Vagina (tissue), 2 donors: ENCODE data around the gene USP21. TPM values are rescaled to one million over a fixed set of nuclear protein-coding genes. Genes with fewer than 3 reads are reported as not detected.

Experiments
- DNase-seq, 2 donors: peaks; one replicate each; pipeline ENCODE4 v3.0.0-alpha.2; 2017; ENCODE audit errors: extremely low spot score in 2 of 2
- H3K27ac ChIP-seq: fragments of 200-600 bp; sonication (generic); one replicate; pipeline ENCODE4 v1.5.1; 2019
- H3K27me3 ChIP-seq: fragments of 200-600 bp; sonication (generic); one replicate; pipeline ENCODE4 v1.5.1; 2019
- H3K36me3 ChIP-seq, 2 donors: fragments of 200-600 bp; sonication (generic); one replicate each; pipeline ENCODE4 v1.5.1; 2017 to 2019
- H3K4me1 ChIP-seq: fragments of 200-600 bp; sonication (generic); one replicate; pipeline ENCODE4 v1.5.1; 2019
- H3K4me3 ChIP-seq, 2 donors: fragments of 200-600 bp; sonication (generic); 1 replicate in 1 of 2; 2 replicates in 1 of 2; pipeline ENCODE4 v1.5.1; 2016 to 2019
- H3K9me3 ChIP-seq: fragments of 200-600 bp; sonication (generic); one replicate; pipeline ENCODE4 v1.5.1; 2019
- POLR2A ChIP-seq, 2 donors: fragments of 450-650 bp; IDR thresholded peaks; one replicate each; pipeline ENCODE4 v1.6.1; 2017; ENCODE audit warnings: antibody characterized with exemption in 2 of 2, mild to moderate bottlenecking in 2 of 2, moderate library complexity in 2 of 2
- POLR2AphosphoS5 ChIP-seq, 2 donors: sonication (generic); formaldehyde crosslinking; IDR thresholded peaks; one replicate each; pipeline ENCODE4 v1.9.0; 2017; ENCODE audit warnings: antibody characterized with exemption in 2 of 2, mild to moderate bottlenecking in 2 of 2, low read depth in 1 of 2; ENCODE audit not compliant: insufficient read depth in 1 of 2
- intact Hi-C: fragments of 100-400 bp; cut with DNase I; formaldehyde crosslinking; loops from one replicate; pipeline ENCODE4 v1.15.1; 2023
- total RNA-seq: library from RNA; depleted of rRNA; stranded (reverse); fragments of >200 nt; gene quantifications from one replicate; pipeline ENCODE4 v1.2.3, GENCODE V29; 2016
- TF ChIP-seq, protein P1 (sequence below), 3 experiments: fragments of 450-650 bp in 2 of 3; fragments of 200-600 bp in 1 of 3; sonication (generic) in 1 of 3; IDR thresholded peaks; one replicate each; pipeline ENCODE4 v1.5.1; 2017 to 2019; ENCODE audit warnings: antibody characterized with exemption in 3 of 3, mild to moderate bottlenecking in 2 of 3, moderate library complexity in 2 of 3

The USP21 gene
- total RNA-seq, 1 donor from 2014 or later: 19.4 TPM

DNA sequence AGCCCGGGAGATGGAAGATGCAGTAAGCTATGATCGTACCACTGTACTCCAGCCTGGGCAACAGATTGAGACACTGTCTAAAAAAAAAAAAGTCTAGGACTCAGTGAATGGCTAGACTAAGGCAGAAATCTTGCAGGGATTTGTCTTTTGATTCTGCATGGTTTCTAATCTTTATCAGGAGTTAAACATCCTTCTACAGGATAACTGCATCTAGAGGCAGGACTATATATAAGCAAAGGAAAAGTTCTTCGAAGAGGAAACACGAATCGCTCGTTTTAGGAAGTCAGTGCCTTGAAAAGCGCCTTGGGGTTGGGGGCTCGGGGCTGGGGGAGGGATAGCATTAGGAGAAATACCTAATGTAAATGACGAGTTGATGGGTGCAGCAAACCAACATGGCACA is 6.1 kb upstream of the USP21 start:
- Histone ChIP-seq H3K36me3 (peaks cover 0 to 11% of the 10 kb centered on the region in 2 donors), H3K9me3 (no peaks in the 10 kb centered on the region), H3K4me1 (peaks cover 22% of the 10 kb centered on the region), H3K27me3 (no peaks in the 10 kb centered on the region), H3K27ac (peak overlapping the region; percentile 89), H3K4me3 (peak overlapping the region; percentile 58 to 91)
- TF ChIP-seq POLR2AphosphoS5 (IDR thresholded peaks at IDR 0.05; ENCODE audit: insufficient read depth in 1 of 2, low read depth in 1 of 2): no peak
- no peak for TF ChIP-seq POLR2A (IDR thresholded peaks at IDR 0.05)
- TF ChIP-seq, protein P1, sequence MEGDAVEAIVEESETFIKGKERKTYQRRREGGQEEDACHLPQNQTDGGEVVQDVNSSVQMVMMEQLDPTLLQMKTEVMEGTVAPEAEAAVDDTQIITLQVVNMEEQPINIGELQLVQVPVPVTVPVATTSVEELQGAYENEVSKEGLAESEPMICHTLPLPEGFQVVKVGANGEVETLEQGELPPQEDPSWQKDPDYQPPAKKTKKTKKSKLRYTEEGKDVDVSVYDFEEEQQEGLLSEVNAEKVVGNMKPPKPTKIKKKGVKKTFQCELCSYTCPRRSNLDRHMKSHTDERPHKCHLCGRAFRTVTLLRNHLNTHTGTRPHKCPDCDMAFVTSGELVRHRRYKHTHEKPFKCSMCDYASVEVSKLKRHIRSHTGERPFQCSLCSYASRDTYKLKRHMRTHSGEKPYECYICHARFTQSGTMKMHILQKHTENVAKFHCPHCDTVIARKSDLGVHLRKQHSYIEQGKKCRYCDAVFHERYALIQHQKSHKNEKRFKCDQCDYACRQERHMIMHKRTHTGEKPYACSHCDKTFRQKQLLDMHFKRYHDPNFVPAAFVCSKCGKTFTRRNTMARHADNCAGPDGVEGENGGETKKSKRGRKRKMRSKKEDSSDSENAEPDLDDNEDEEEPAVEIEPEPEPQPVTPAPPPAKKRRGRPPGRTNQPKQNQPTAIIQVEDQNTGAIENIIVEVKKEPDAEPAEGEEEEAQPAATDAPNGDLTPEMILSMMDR (IDR thresholded peaks at IDR 0.05): no peak
- intact Hi-C loops: no loop called here
- DNase-seq: no peak

DNA sequence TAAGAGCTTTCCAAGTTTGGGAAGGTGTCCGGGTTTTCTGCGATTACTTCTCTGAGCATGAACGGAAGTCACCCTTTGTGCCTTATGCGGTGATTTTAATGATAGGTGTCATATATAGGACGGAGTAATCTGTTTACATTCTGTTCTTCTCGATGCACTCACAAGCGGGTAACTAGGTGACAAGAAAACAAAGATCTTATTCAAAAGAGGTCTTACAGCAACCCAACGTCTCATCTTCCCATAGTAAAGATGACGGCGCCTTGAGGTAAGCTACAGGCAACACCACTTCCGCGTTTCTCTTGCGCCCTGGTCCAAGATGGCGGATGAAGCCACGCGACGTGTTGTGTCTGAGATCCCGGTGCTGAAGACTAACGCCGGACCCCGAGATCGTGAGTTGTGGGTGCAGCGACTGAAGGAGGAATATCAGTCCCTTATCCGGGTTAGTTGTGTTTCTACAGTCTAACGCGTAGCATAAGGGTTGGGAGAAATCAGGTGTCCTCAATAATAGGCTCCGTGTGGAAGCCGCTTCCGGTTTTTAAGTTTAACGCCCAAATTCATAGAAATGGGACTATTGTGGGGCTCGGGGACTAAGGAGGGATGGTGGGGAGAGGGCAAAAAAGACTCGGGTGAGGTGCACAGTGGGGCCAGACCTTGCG is 5.5 kb upstream of the USP21 start, which contains the start of gene UFC1:
Gene UFC1 (plus strand): TSS at position 297 of the 656 bp plus-strand sequence. CDS start 20 bp downstream, at position 317.
- peaks cover 27% of the 10 kb centered on the region for H3K4me1 ChIP-seq
- TF ChIP-seq, protein P1 (IDR thresholded peaks at IDR 0.05): no peak
- TF ChIP-seq POLR2AphosphoS5 (IDR thresholded peaks at IDR 0.05; ENCODE audit: insufficient read depth in 1 of 2, low read depth in 1 of 2): peak; percentile 80 to 88
- intact Hi-C loops: no loop called here

DNA sequence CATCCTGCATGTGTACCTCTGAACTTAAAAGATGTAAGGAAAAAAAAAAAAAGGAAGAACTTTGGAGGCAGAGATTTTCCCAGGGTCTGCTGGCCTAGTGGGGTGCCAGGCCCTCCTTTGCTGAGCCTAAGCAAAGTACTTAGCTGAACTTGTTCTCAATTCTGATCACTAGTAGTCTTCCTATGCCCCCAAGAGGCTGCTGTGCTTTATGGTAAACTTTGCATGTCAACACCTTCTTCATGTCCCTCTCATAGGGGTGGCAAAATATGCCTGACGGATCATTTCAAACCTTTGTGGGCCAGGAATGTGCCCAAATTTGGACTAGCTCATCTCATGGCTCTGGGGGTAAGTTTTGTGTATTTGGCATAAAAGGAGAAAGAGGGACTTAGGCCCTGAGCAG is 1.4 kb upstream of the USP21 start:
- intact Hi-C loops: no loop called here
- Histone ChIP-seq H3K4me3 (no peak overlapping the region), H3K4me1 (peaks cover 53% of the 10 kb centered on the region)

More for the DNA sequence above, 5.5 kb upstream of the USP21 start, which contains the start of gene UFC1:
- no peak for DNase-seq
- H3K27me3 ChIP-seq: no peaks in the 10 kb centered on the region
- peak within 1 kb of the TSS; percentile 58 to 91 for H3K4me3 ChIP-seq
- no peaks in the 10 kb centered on the region for H3K9me3 ChIP-seq
- peaks cover 0 to 11% of the 10 kb centered on the region in 2 donors for H3K36me3 ChIP-seq
- peak within 1 kb of the TSS; percentile 89 for H3K27ac ChIP-seq

DNA sequence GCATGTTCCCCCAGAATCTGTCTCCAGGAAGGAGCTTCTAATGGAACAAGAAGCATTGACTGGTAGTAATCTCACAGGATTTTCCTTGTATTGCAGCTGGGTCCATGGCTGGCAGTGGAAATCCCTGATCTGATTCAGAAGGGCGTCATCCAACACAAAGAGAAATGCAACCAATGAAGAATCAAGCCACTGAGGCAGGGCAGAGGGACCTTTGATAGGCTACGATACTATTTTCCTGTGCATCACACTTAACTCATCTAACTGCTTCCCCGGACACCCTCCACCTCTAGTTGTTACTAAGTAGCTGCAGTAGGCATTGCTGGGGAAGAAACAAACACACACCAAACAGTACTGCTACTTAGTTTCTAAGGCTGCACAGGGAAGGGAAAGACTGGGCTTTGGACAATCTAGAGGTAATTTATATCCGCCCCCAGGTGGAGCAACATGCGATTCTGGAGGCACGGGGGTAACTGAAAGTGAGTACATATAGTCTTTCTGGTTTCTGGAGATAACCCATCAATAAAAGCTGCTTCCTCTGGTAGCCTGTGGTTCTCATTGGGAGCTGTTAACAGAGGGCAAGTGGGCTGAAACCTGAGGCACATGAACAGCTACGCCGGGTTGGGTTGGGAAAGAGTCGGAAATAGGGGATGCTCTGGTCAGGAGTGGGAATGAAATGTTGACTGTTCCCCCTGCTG is 837 bp upstream of the USP21 start:
- no peaks in the 10 kb centered on the region for H3K27me3 ChIP-seq
- peaks cover 47% of the 10 kb centered on the region for H3K4me1 ChIP-seq
- peaks cover 0 to 23% of the 10 kb centered on the region in 2 donors for H3K36me3 ChIP-seq
- TF ChIP-seq POLR2AphosphoS5 (IDR thresholded peaks at IDR 0.05; ENCODE audit: insufficient read depth in 1 of 2, low read depth in 1 of 2): no peak
- TF ChIP-seq POLR2A (IDR thresholded peaks at IDR 0.05): no peak
- TF ChIP-seq, protein P1 (IDR thresholded peaks at IDR 0.05): no peak
- H3K9me3 ChIP-seq: no peaks in the 10 kb centered on the region
- DNase-seq: no peak
- H3K4me3 ChIP-seq: peak overlapping the region; percentile 89 to 98
- H3K27ac ChIP-seq: peak overlapping the region; percentile 90
- intact Hi-C loops: no loop called here

More for the DNA sequence above, 1.4 kb upstream of the USP21 start:
- Histone ChIP-seq H3K27ac (peak overlapping the region; percentile 90), H3K36me3 (peaks cover 0 to 21% of the 10 kb centered on the region in 2 donors), H3K9me3 (no peaks in the 10 kb centered on the region), H3K27me3 (no peaks in the 10 kb centered on the region)
- DNase-seq: no peak
- TF ChIP-seq, protein P1 (IDR thresholded peaks at IDR 0.05): no peak
- no peak for TF ChIP-seq POLR2AphosphoS5 (IDR thresholded peaks at IDR 0.05; ENCODE audit: insufficient read depth in 1 of 2, low read depth in 1 of 2)

DNA sequence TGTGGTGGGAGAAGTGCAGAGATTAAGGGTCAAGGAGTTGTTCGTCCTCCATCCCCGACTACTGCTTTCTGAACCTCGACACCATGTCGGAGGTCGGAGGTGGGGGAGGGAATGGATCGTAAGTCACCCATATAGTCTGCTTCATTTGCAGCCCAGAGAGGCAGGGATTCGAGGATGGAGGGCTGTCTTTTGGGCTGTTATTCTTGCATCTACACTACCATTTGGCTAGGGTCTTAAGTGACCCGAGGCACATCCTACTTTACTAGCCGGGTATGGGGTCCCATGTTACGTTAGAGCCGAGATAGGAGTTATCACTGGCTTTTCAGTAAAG is 578 bp downstream of the USP21 start:
- H3K27me3 ChIP-seq: no peaks in the 10 kb centered on the region
- peak overlapping the region; percentile 90 for H3K27ac ChIP-seq
- DNase-seq: no peak
- TF ChIP-seq POLR2A (IDR thresholded peaks at IDR 0.05) (no peak), POLR2AphosphoS5 (IDR thresholded peaks at IDR 0.05; ENCODE audit: insufficient read depth in 1 of 2, low read depth in 1 of 2) (no peak)
- TF ChIP-seq, protein P1 (IDR thresholded peaks at IDR 0.05): no peak
- intact Hi-C loops: no loop called here
- peak overlapping the region; percentile 89 to 98 for H3K4me3 ChIP-seq
- no peaks in the 10 kb centered on the region for H3K9me3 ChIP-seq
- peaks cover 43% of the 10 kb centered on the region for H3K4me1 ChIP-seq
- peaks cover 0 to 32% of the 10 kb centered on the region in 2 donors for H3K36me3 ChIP-seq
